Measurements from ENCODE around the gene TRIM71. TPM values are rescaled to one million over a fixed set of nuclear protein-coding genes. Genes with fewer than 3 reads are reported as not detected.
A peak's percentile ranks its signal among the peaks of the same experiment; 100 is the strongest.

The TRIM71 gene
- total and polyA plus RNA-seq, 2 of the 13 experiments (the other 11 are each of a cell fraction or from before 2014, with no cell fraction given), result 21.7 to 76.9 TPM

DNA sequence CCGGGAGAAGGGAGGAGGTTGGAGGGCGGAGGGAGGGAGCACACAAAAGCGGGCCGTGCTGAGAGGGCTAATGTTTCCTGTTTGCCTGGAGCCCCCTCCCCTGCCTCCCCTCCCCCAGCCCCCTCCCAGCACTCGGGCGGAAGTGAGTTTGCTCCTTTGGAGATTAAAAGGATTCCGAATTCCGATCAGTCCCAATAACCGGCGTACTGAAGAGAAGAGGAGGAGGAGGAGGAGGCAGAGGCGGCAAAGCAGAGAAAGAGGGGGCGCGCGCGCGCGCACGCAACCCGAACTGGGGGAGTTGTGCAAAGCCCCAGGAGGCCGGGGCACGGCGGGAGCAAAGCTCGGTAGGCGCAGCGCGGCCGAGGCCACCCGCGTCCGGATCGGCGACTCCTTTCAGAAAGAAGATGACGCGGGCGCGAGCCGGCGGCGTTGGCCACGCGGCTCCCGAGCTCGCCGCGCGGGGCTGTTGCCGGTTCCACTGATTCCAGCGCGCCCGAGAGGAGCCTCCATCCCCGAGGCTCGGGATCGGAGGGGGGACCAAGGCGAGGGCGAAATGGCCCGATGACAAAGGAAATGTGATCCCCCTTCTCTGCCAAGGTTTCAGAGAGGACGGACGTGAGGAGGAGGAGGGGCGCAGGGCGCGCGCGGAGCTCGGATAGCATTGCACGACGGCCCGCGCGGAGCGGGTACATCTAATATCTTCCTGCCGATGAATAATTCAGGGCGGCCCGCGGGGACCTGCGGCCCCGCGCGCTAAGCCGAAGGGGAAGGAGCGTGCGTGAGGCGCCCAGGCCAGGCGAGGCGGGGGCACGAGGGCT, 1.1 kb upstream of the TRIM71 start (continued):
- TF ChIP-seq ZNF160 (CRISPR knock-in tag; IDR thresholded peaks at IDR 0.05), result no peak; the same call in 1 of the 2 replicates
- TF ChIP-seq, protein P1, sequence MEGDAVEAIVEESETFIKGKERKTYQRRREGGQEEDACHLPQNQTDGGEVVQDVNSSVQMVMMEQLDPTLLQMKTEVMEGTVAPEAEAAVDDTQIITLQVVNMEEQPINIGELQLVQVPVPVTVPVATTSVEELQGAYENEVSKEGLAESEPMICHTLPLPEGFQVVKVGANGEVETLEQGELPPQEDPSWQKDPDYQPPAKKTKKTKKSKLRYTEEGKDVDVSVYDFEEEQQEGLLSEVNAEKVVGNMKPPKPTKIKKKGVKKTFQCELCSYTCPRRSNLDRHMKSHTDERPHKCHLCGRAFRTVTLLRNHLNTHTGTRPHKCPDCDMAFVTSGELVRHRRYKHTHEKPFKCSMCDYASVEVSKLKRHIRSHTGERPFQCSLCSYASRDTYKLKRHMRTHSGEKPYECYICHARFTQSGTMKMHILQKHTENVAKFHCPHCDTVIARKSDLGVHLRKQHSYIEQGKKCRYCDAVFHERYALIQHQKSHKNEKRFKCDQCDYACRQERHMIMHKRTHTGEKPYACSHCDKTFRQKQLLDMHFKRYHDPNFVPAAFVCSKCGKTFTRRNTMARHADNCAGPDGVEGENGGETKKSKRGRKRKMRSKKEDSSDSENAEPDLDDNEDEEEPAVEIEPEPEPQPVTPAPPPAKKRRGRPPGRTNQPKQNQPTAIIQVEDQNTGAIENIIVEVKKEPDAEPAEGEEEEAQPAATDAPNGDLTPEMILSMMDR (CRISPR knock-in tag; IDR thresholded peaks at IDR 0.05), result peak; percentile 22; the same call in 1 of the 2 replicates
- peak; percentile 78; the same call in 1 of the 2 replicates for TF ChIP-seq CEBPB (IDR thresholded peaks at IDR 0.05; ENCODE audit: borderline replicate concordance, low read depth, low read length)
- no peak for TF ChIP-seq SRF (IDR thresholded peaks at IDR 0.05; ENCODE audit: low read depth, low read length)
- TF ChIP-seq SRSF9 (IDR thresholded peaks at IDR 0.05; ENCODE audit: borderline replicate concordance, insufficient read depth, low read depth, low read length, poor library complexity, severe bottlenecking), result no peak
- no peak for TF ChIP-seq ZNF33B (CRISPR knock-in tag; IDR thresholded peaks at IDR 0.05)
- TF ChIP-seq, protein P2, sequence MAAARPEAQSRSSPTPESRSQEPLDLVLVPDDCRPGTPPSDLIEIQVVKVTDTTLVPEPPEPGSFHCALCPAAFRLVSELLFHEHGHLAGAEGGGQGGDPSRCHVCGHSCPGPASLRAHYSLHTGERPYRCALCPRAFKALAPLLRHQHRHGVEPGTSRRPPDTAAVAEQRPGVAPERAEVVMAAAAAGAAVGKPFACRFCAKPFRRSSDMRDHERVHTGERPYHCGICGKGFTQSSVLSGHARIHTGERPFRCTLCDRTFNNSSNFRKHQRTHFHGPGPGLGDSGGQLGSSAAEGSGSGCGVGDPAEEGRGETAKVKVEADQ (CRISPR knock-in tag; IDR thresholded peaks at IDR 0.05; ENCODE audit: borderline replicate concordance), result no peak; the same call in 1 of the 2 replicates
- no peak for TF ChIP-seq GRHL1 (CRISPR knock-in tag; conservative IDR thresholded peaks at IDR 0.05)
- TF ChIP-seq ELF1 (CRISPR knock-in tag; IDR thresholded peaks at IDR 0.05), result peak; percentile 42; the same call in 1 of the 2 replicates
- no peak for TF ChIP-seq ZNF251 (CRISPR knock-in tag; IDR thresholded peaks at IDR 0.05)
- TF ChIP-seq KLF16 (CRISPR knock-in tag; IDR thresholded peaks at IDR 0.05), result peak in 1 of 2 experiments; percentile 78; a peak in 2 of 4 replicates
- TF ChIP-seq LRRFIP1 (CRISPR knock-in tag; conservative IDR thresholded peaks at IDR 0.05), result no peak
- TF ChIP-seq ZNF570 (CRISPR knock-in tag; IDR thresholded peaks at IDR 0.05; ENCODE audit: borderline replicate concordance), result no peak
- TF ChIP-seq FOXA1 (IDR thresholded peaks at IDR 0.05), result no peak
- TF ChIP-seq FOXA1 (CRISPR knock-in tag; IDR thresholded peaks at IDR 0.05), result no peak
- no peak for TF ChIP-seq ZZZ3 (CRISPR knock-in tag; IDR thresholded peaks at IDR 0.05; ENCODE audit: borderline replicate concordance)
- TF ChIP-seq NCOA1 (CRISPR knock-in tag; IDR thresholded peaks at IDR 0.05), result no peak
- no peak for TF ChIP-seq REXO4 (CRISPR knock-in tag; IDR thresholded peaks at IDR 0.05; ENCODE audit: borderline replicate concordance)
- TF ChIP-seq ATF2 (CRISPR knock-in tag; IDR thresholded peaks at IDR 0.05), result no peak; the same call in 1 of the 2 replicates
- TF ChIP-seq, protein P3, sequence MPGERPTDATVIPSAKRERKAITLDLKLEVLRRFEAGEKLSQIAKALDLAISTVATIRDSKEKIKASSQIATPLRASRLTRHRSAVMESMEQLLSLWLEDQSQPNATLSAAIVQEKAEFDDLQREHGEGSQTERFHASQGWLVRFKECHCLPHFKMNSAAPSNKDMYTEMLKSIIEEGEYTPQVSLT (CRISPR knock-in tag; IDR thresholded peaks at IDR 0.05; ENCODE audit: borderline replicate concordance, low read depth), result no peak

Measured in HepG2 (cell line).